K562 (cell line): ENCODE measurements around the gene NPB. TPM values are rescaled to one million over a fixed set of nuclear protein-coding genes. Genes with fewer than 3 reads are reported as not detected.

Source experiments
- ATAC-seq: fragments of 200-7000 bp; cut with Tn5 transposase; 3 replicates; pipeline ENCODE4 v1.9.1; 2020; ENCODE audit warnings: moderate library complexity
- BruUV-seq: library from RNA; stranded (reverse); fragments of 400-500 nt; replicated peaks from 2 replicates; lab custom pipeline; 2021; lab: Mats Ljungman, UMichigan
- CTCF ChIA-PET: fragments of 300-600 bp; formaldehyde crosslinking; extraction: SDS; loops from one replicate; lab custom pipeline; 2021; ENCODE audit warnings: low intra/inter-chr PET ratio; lab: Yijun Ruan, JAX
- POLR2A ChIA-PET: fragments of 300-600, 350-650 bp; sonication (Branson Sonifier 250); formaldehyde crosslinking; extraction: SDS; loops from one replicate; lab custom pipeline; 2021; ENCODE audit warnings: antibody characterized with exemption, inconsistent platforms; lab: Yijun Ruan, JAX
- DNase-seq, 4 experiments: peaks; one replicate each; pipeline versions ENCODE4 v3.0.0 to v3.0.0-alpha.2; 2011 to 2018; ENCODE audit warnings: low spot score in 3 of 4, mixed read lengths in 3 of 4; ENCODE audit errors: extremely low read depth in 1 of 4
- FAIRE-seq: peaks from 2 replicates; lab custom pipeline; 2011; peaks lifted over from hg19 to GRCh38; lab: Jason Lieb, UNC
- H2AFZ ChIP-seq: 2 replicates; pipeline ENCODE4 v1.6.0; 2011; ENCODE audit warnings: low read depth, low read length, control low read depth, inconsistent platforms
- H3K27ac ChIP-seq: fragments of 200-600 bp; 3 replicates; pipeline ENCODE4 v1.8.0; 2011; ENCODE audit warnings: low read depth, mild to moderate bottlenecking, control low read depth, inconsistent platforms, low read length, moderate library complexity, mixed read lengths; ENCODE audit errors: extremely low read depth
- H3K27me3 ChIP-seq, 2 experiments: fragments of 300-600 bp in 1 of 2; 2 replicates in 1 of 2; 3 replicates in 1 of 2; pipeline versions ENCODE4 v1.6.0 to v1.8.0; 2011; ENCODE audit warnings: inconsistent platforms in 2 of 2, low read length in 2 of 2, mild to moderate bottlenecking in 1 of 2, mixed read lengths in 1 of 2, moderate library complexity in 1 of 2; ENCODE audit not compliant: control insufficient read depth in 2 of 2, insufficient read depth in 2 of 2
- H3K36me3 ChIP-seq: fragments of 300-600 bp; 3 replicates; pipeline ENCODE4 v1.8.0; 2011; ENCODE audit warnings: mild to moderate bottlenecking, low read length, inconsistent platforms; ENCODE audit not compliant: control insufficient read depth, insufficient read depth
- H3K4me1 ChIP-seq, 2 experiments: fragments of 200-600 bp in 1 of 2; replicated peaks in 1 of 2; 2 replicates in 1 of 2; 3 replicates in 1 of 2; pipeline versions ENCODE4 v1.5.1 to v1.8.0; 2011; ENCODE audit warnings: inconsistent platforms in 2 of 2, low read length in 2 of 2, mild to moderate bottlenecking in 1 of 2, mixed read lengths in 1 of 2, moderate library complexity in 1 of 2; ENCODE audit not compliant: control insufficient read depth in 2 of 2, insufficient read depth in 2 of 2
- H3K4me2 ChIP-seq: 2 replicates; pipeline ENCODE4 v1.6.1; 2011; ENCODE audit warnings: low read length, control low read depth, inconsistent platforms, mixed read lengths; ENCODE audit not compliant: insufficient read depth
- H3K4me3 ChIP-seq: fragments of 200-600 bp; sonication (generic), shearing (Covaris generic); 2 replicates; pipeline ENCODE4 v1.5.1; 2016; ENCODE audit warnings: control low read depth, inconsistent platforms
- H3K79me2 ChIP-seq: fragments of 200-600 bp; 3 replicates; pipeline ENCODE4 v1.8.0; 2011; ENCODE audit warnings: low read length, inconsistent platforms; ENCODE audit not compliant: control insufficient read depth, insufficient read depth
- H3K9ac ChIP-seq, 2 experiments: 2 replicates each; pipeline versions ENCODE4 v1.6.0 to v1.6.1; 2011; ENCODE audit warnings: low read depth in 2 of 2, low read length in 2 of 2, control low read depth in 1 of 2, inconsistent platforms in 1 of 2, mild to moderate bottlenecking in 1 of 2, mixed read lengths in 1 of 2; ENCODE audit not compliant: insufficient read depth in 1 of 2
- H3K9me1 ChIP-seq: one replicate; pipeline ENCODE4 v1.6.0; 2011; ENCODE audit warnings: inconsistent platforms, mild to moderate bottlenecking, low read length, moderate library complexity; ENCODE audit not compliant: control insufficient read depth, insufficient read depth
- H3K9me3 ChIP-seq: replicated peaks from 2 replicates; pipeline ENCODE4 v1.5.1; 2011; ENCODE audit warnings: low read depth, low read length, inconsistent platforms; ENCODE audit not compliant: control insufficient read depth, insufficient read depth
- H4K20me1 ChIP-seq: replicated peaks from 2 replicates; pipeline ENCODE4 v1.6.1; 2011; ENCODE audit warnings: low read length, inconsistent platforms, mixed read lengths; ENCODE audit not compliant: control insufficient read depth, insufficient read depth
- ARID1B ChIP-seq: fragments of 450-650 bp; IDR thresholded peaks from 2 replicates; pipeline ENCODE4 v1.6.1; 2016; ENCODE audit warnings: antibody characterized with exemption, mild to moderate bottlenecking, inconsistent platforms
- BACH1 ChIP-seq: fragments of 200-800 bp; sonication (Bioruptor generic); IDR thresholded peaks from 2 replicates; pipeline ENCODE4 v1.6.1; 2016; ENCODE audit warnings: missing genetic modification characterization, missing compliant biosample characterization
- SNAPC5 ChIP-seq: fragments of 250-450 bp; sonication (Bioruptor Pico); IDR thresholded peaks from 2 replicates; pipeline ENCODE4 v1.8.0; 2021; ENCODE audit warnings: moderate library complexity, mild to moderate bottlenecking, inconsistent platforms
- SP1 ChIP-seq: sonication (generic); formaldehyde crosslinking; IDR thresholded peaks from 2 replicates; pipeline ENCODE4 v1.8.1; 2022; ENCODE audit warnings: mild to moderate bottlenecking, missing genetic modification reagents
- ZBTB34 ChIP-seq: fragments of 250-450 bp; sonication (Bioruptor Pico); IDR thresholded peaks from 2 replicates; pipeline ENCODE4 v1.8.0; 2021; ENCODE audit warnings: mild to moderate bottlenecking, moderate library complexity
- WGBS: fragments of 100-300 bp; shearing (Covaris generic); methylation state at CpG from one replicate; pipeline ENCODE4 v1.1.6; 2016; ENCODE audit warnings: low coverage, mixed read lengths; ENCODE audit not compliant: insufficient coverage; ENCODE audit errors: missing lambda C conversion rate; 5-methylcytosine and 5-hydroxymethylcytosine counted together
- in situ Hi-C: fragments of 300-500 bp; cut with MboI; formaldehyde crosslinking; loops from 4 replicates; pipeline ENCODE4 v1.15.0; 2018; ENCODE audit warnings: inconsistent platforms, mixed read lengths
- intact Hi-C: fragments of 100-400 bp; cut with micrococcal nuclease; formaldehyde crosslinking; loops from 2 replicates; pipeline ENCODE4 v1.14.2; 2022
- polyA plus RNA-seq, 8 experiments: library from polyadenylated mRNA; depleted of rRNA in 4 of 8; stranded (reverse) in 5 of 8; unstranded in 3 of 8; fragments of >200 nt; fragmentation: Nextera tagmentation in 2 of 8; fragmentation: Illumina TruSeq in 1 of 8; extraction: Ambion mirVana in 2 of 8; extraction: Trizol in 1 of 8; gene quantifications; 2 replicates each; pipeline versions ENCODE4 v1.2.1 to v1.2.3, GENCODE V29; 2011 to 2014; ENCODE audit warnings: inconsistent platforms in 1 of 8, missing spikeins in 1 of 8
- total RNA-seq, 7 experiments: library from RNA; depleted of rRNA in 6 of 7; stranded (reverse); fragments of >200 nt in 6 of 7; fragmentation: Illumina TruSeq in 2 of 7; extraction: Trizol in 2 of 7; gene quantifications; 2 replicates each; pipeline versions ENCODE4 v1.2.1 to v1.2.3, GENCODE V29; 2011 to 2021; ENCODE audit warnings: low replicate concordance in 1 of 7

NPB gene
- total and polyA plus RNA-seq, 9 of the 15 experiments (the other 6 are each of a cell fraction or from before 2014, with no cell fraction given), result 0.03 to 0.61 (median 0.14) TPM; not detected in 2

- Histone ChIP-seq H3K27ac (peak overlapping the region; percentile 23; the same call in 2 of the 3 replicates), H3K36me3 (peaks cover 66% of the 10 kb centered on the region), H3K79me2 (peaks cover 70% of the 10 kb centered on the region), H2AFZ (no peak overlapping the region), H3K4me1 (peaks cover 29 to 74% of the 10 kb centered on the region in 2 experiments), H3K9me1 (peaks cover 7% of the 10 kb centered on the region), H3K4me2 (peak overlapping the region; percentile 16; the same call in 1 of the 2 replicates), H3K27me3 (no peaks in the 10 kb centered on the region), H3K9ac (peak overlapping the region; percentile 22 to 43; a peak in 2 of 4 replicates), H3K4me3 (no peak overlapping the region), H3K9me3 (no peaks in the 10 kb centered on the region), H4K20me1 (peaks cover 40% of the 10 kb centered on the region)
- POLR2A ChIA-PET, result interaction anchor here (0.9 to 2.2 kb wide), 7 partner anchors 11 to 141 kb away, joined by 3 to 9 read pairs (median 3); partner anchors contain the start of gene MCRIP1
- TF ChIP-seq SP1 (CRISPR knock-in tag), result 0 out of 2 replicates have a peak, but pooled peaks have one; percentile 11
- TF ChIP-seq ARID1B, result no peak
- TF ChIP-seq ZBTB34 (CRISPR knock-in tag), result no peak
- no peak for TF ChIP-seq SNAPC5
- TF ChIP-seq BACH1 (tag), result no peak
- DNase-seq (no peak), FAIRE-seq (peak; percentile 37), ATAC-seq (no peak)
- in situ Hi-C loops, result loop anchor here (5.0 kb wide), 1 partner anchor 131 kb away; no protein-coding TSS in a partner anchor
- 70% methylated on average over 6 of the region's 6 CpGs for WGBS
- no TSS peak for BruUV-seq
- CTCF ChIA-PET, result no interaction called here
- intact Hi-C loops, result loop anchor here (5.0 kb wide), 1 partner anchor 41 kb away; no protein-coding TSS in a partner anchor
Observed at GRCh38 chr17:81863123-81863675, 38.8 kb upstream of the NPB start.
